Transverse colon (tissue), 4 donors: Measurements from ENCODE around the gene CBFA2T2. TPM values are rescaled to one million over a fixed set of nuclear protein-coding genes. Genes with fewer than 3 reads are reported as not detected.

Experiments used
- DNase-seq: peaks from one replicate; pipeline ENCODE4 v3.0.0-alpha.2; 2019
- H3K27ac ChIP-seq, 4 donors: fragments of 200-600 bp; sonication (generic); 2 replicates each; pipeline ENCODE4 v1.5.1; 2016 to 2018; ENCODE audit warnings: inconsistent platforms in 4 of 4
- H3K27me3 ChIP-seq: fragments of 200-600 bp; sonication (generic); 2 replicates; pipeline ENCODE4 v1.5.1; 2017; ENCODE audit warnings: inconsistent platforms
- H3K36me3 ChIP-seq, 4 donors: fragments of 200-600 bp; sonication (generic); 2 replicates each; pipeline ENCODE4 v1.5.1; 2017 to 2019; ENCODE audit warnings: inconsistent platforms in 4 of 4
- H3K4me1 ChIP-seq, 4 donors: fragments of 200-600 bp; sonication (generic); 2 replicates each; pipeline ENCODE4 v1.5.1; 2017 to 2020; ENCODE audit warnings: inconsistent platforms in 4 of 4
- H3K4me3 ChIP-seq, 4 donors: fragments of 200-600 bp; sonication (generic); 1 replicate in 1 of 4; 2 replicates in 3 of 4; pipeline versions ENCODE4 v1.5.1 to v1.6.1; 2017 to 2019; ENCODE audit warnings: inconsistent platforms in 4 of 4
- H3K9me3 ChIP-seq, 2 donors: fragments of 200-600 bp; sonication (generic); 2 replicates each; pipeline ENCODE4 v1.5.1; 2017 to 2019; ENCODE audit warnings: inconsistent platforms in 2 of 2
- EP300 ChIP-seq: sonication (generic); formaldehyde crosslinking; IDR thresholded peaks from one replicate; pipeline ENCODE4 v1.6.1; 2017; ENCODE audit warnings: antibody characterized with exemption, low read depth
- POLR2A ChIP-seq: fragments of 450-650 bp; IDR thresholded peaks from one replicate; pipeline ENCODE4 v1.6.1; 2016; ENCODE audit warnings: antibody characterized with exemption, mild to moderate bottlenecking, moderate library complexity
- POLR2AphosphoS5 ChIP-seq, 3 donors: sonication (generic); formaldehyde crosslinking; IDR thresholded peaks; one replicate each; pipeline ENCODE4 v1.6.1; 2016; ENCODE audit warnings: antibody characterized with exemption in 3 of 3
- WGBS, 2 donors: methylation state at CpG; one replicate each; pipeline ENCODE4 v1.1.5; 2018; ENCODE audit warnings: low coverage in 1 of 2; 5-methylcytosine and 5-hydroxymethylcytosine counted together
- in situ Hi-C, 4 donors: fragments of 200-750 bp; cut with MboI; loops; one replicate each; pipeline versions ENCODE4 v1.15.0 to v1.15.1; 2017; ENCODE audit warnings: low sequenced_read_pairs in 3 of 4, low pct_ligation_motif_present in 1 of 4, low pct_unique_long_range_greater_than_20kb in 1 of 4
- intact Hi-C: fragments of 100-400 bp; cut with DNase I; formaldehyde crosslinking; loops from one replicate; pipeline ENCODE4 v1.15.1; 2023; ENCODE audit warnings: low total_unique reads
- total RNA-seq, 4 donors: library from RNA; depleted of rRNA; stranded (reverse); fragments of >200 nt; gene quantifications; one replicate each; pipeline ENCODE4 v1.1.0, GENCODE V29; 2016
- TF ChIP-seq, protein P1 (sequence below), 5 experiments: fragments of 200-600 bp in 3 of 5; fragments of 450-650 bp in 2 of 5; sonication (generic) in 3 of 5; IDR thresholded peaks; 1 replicate in 2 of 5; 2 replicates in 3 of 5; pipeline ENCODE4 v1.5.1; 2016 to 2017; ENCODE audit warnings: antibody characterized with exemption in 5 of 5, inconsistent platforms in 3 of 5, mild to moderate bottlenecking in 2 of 5, moderate library complexity in 1 of 5

Gene CBFA2T2
- total RNA-seq, 4 donors from 2014 or later = 35.8 to 62.3 (median 46.6) TPM

- Histone ChIP-seq H3K9me3 (no peaks in the 10 kb centered on the region), H3K4me3 (peak overlapping the region; percentile 63 to 88 (median 72)), H3K27ac (peak overlapping the region; percentile 76 to 91 (median 86)), H3K27me3 (no peaks in the 10 kb centered on the region), H3K4me1 (peaks cover 9 to 29% (median 16%) of the 10 kb centered on the region in 4 donors), H3K36me3 (no peaks in the 10 kb centered on the region)
- intact Hi-C loops = no loop called here
- in situ Hi-C loops = no loop called here
- TF ChIP-seq POLR2A = no peak
- no peak for TF ChIP-seq POLR2AphosphoS5 (IDR thresholded peaks at IDR 0.05)
- TF ChIP-seq, protein P1, sequence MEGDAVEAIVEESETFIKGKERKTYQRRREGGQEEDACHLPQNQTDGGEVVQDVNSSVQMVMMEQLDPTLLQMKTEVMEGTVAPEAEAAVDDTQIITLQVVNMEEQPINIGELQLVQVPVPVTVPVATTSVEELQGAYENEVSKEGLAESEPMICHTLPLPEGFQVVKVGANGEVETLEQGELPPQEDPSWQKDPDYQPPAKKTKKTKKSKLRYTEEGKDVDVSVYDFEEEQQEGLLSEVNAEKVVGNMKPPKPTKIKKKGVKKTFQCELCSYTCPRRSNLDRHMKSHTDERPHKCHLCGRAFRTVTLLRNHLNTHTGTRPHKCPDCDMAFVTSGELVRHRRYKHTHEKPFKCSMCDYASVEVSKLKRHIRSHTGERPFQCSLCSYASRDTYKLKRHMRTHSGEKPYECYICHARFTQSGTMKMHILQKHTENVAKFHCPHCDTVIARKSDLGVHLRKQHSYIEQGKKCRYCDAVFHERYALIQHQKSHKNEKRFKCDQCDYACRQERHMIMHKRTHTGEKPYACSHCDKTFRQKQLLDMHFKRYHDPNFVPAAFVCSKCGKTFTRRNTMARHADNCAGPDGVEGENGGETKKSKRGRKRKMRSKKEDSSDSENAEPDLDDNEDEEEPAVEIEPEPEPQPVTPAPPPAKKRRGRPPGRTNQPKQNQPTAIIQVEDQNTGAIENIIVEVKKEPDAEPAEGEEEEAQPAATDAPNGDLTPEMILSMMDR (IDR thresholded peaks at IDR 0.05) = no peak
- no peak for TF ChIP-seq EP300
- peak; percentile 27 for DNase-seq
- 0 to 6% methylated on average over 2 to 14 of the region's 45 CpGs for WGBS, 2 donors
These were observed 46.8 kb upstream of the CBFA2T2 start for GRCh38 chr20:33443006-33443511.

DNA sequence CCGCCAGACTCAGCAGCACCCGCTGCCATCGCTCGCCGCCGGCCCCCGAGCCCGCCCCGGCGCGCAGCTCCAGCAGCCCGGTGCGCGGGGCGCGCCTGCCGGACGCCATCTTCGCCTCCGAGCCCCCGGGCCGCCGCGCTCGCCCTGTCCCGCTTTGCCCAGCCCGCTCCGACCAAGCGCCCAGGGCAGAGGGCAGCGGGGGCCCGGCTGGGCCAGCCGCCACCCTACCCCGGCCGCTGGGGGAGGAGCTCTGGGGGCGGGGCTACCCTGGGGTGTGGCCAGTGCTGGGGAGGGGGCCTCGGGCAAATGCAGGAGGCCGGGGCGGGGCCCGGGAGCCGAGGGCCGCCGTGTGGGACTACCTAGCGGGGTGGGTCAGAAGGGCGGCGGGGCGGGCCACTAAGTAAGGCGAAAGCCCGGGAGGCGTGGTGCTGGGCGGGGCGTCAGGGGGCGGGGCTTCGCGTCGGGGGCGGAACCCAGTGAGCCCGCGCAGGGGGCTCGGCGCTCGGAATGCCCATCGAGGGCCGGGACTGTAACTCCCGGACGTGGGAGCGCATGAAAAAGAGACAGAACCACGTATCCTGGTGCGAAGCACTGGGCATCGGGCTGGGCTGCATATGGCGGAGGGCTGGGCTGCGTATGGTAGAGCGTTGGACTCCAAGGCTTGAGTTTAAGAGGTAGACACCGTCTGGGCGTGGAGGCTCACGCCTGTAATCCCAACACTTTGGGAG, 46.2 kb upstream of the CBFA2T2 start, which contains the start of gene SNTA1:
Gene SNTA1 (minus strand): TSS at position 252 of the 728 bp plus-strand sequence. CDS start 143 bp downstream, at position 109.
- Histone ChIP-seq H3K4me1 (peaks cover 9 to 29% (median 16%) of the 10 kb centered on the region in 4 donors), H3K36me3 (no peaks in the 10 kb centered on the region), H3K4me3 (peak within 1 kb of the TSS; percentile 63 to 88 (median 72)), H3K27me3 (no peaks in the 10 kb centered on the region), H3K27ac (peak within 1 kb of the TSS; percentile 76 to 91 (median 86)), H3K9me3 (no peaks in the 10 kb centered on the region)
- in situ Hi-C loops (no loop called here), intact Hi-C loops (no loop called here)
- peak; percentile 96 for DNase-seq
- TF ChIP-seq EP300 = no peak
- TF ChIP-seq POLR2AphosphoS5 (IDR thresholded peaks at IDR 0.05) = no peak
- TF ChIP-seq, protein P1 (IDR thresholded peaks at IDR 0.05) = no peak
- TF ChIP-seq POLR2A = no peak
- WGBS, 2 donors = 1% methylated on average over 54 of the region's 75 CpGs; no CpG with 5 or more reads in 1 of the 2 donors

DNA sequence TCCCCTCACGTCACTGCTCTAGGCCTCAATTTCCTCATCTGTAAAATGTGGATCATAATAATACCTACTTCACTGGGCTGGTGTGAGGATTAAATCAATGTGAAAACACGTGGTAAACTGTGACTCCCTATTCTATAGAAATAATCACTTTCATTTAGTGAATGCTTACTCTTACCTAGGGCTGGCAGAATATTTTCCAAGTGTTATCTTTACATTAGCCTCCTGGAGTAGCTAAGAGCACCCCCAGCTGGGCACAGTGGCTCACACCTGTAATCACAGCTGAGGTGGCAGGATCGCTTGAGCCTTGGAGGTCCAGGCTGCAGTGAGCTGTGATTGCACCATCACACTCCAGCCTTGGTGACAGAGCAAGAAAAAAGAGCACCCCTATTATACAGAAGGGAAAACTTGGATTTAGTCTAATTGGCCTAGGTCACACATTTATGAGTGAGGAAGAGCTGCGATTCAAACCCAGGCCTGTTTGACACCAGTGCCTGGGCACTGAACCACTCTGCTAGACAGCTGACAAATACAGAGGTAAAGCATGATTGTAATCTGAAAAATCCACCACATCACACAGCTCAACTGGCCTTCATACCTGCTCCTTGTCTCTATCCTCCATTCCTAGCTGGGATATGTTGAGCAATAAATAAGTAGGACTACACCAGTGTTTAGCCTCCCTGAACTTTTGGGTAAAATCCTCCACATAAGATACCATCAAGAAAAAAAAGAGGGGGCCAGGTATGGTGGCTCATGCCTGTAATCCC, 44.9 kb upstream of the CBFA2T2 start:
- peak; percentile 23 for DNase-seq
- in situ Hi-C loops (no loop called here), intact Hi-C loops (loop anchor here (5.0 kb wide), 1 partner anchor 227 kb away; the partner anchor contains the start of gene NECAB3)
- Histone ChIP-seq H3K4me1 (peaks cover 9 to 29% (median 16%) of the 10 kb centered on the region in 4 donors), H3K9me3 (no peaks in the 10 kb centered on the region), H3K27ac (peak overlapping the region in 3 of 4 donors; percentile 76 to 91 (median 89)), H3K27me3 (no peaks in the 10 kb centered on the region), H3K36me3 (no peaks in the 10 kb centered on the region), H3K4me3 (peak overlapping the region in 1 of 4 donors; percentile 63)
- 15 to 42% methylated on average over 2 to 4 of the region's 4 CpGs for WGBS, 2 donors
- TF ChIP-seq, protein P1 (IDR thresholded peaks at IDR 0.05) = peak in 2 of 5 experiments; percentile 9 to 24
- TF ChIP-seq POLR2AphosphoS5 (IDR thresholded peaks at IDR 0.05) = no peak
